Mesendoderm (in vitro differentiated cells): ENCODE data around the gene LCLAT1.
A peak's percentile ranks its signal among the peaks of the same experiment; 100 is the strongest.

Experiments used
- DNase-seq: peaks from one replicate; pipeline ENCODE4 v3.0.0; 2013
- H2AK5ac ChIP-seq: 2 replicates; pipeline ENCODE4 v1.6.1; 2013; ENCODE audit warnings: low read length, inconsistent platforms
- H2BK120ac ChIP-seq: 2 replicates; pipeline ENCODE4 v1.6.1; 2013; ENCODE audit warnings: low read depth, mild to moderate bottlenecking, low read length, moderate library complexity, mixed read lengths
- H2BK15ac ChIP-seq: replicated peaks from 2 replicates; pipeline ENCODE4 v1.6.1; 2013; ENCODE audit warnings: low read depth, mild to moderate bottlenecking, moderate library complexity
- H2BK5ac ChIP-seq: 2 replicates; pipeline ENCODE4 v1.6.1; 2013; ENCODE audit warnings: low read length, inconsistent platforms
- H3K18ac ChIP-seq: 2 replicates; pipeline ENCODE4 v1.6.1; 2013; ENCODE audit warnings: mild to moderate bottlenecking, low read length, mixed read lengths
- H3K23ac ChIP-seq: one replicate; pipeline ENCODE4 v1.6.1; 2013; ENCODE audit warnings: low read length
- H3K27ac ChIP-seq: 2 replicates; pipeline ENCODE4 v1.5.1; 2013; ENCODE audit warnings: low read depth, mild to moderate bottlenecking, inconsistent platforms, low read length, moderate library complexity
- H3K27me3 ChIP-seq: 2 replicates; pipeline ENCODE4 v1.6.1; 2013; ENCODE audit warnings: low read length, control low read depth, mild to moderate bottlenecking, inconsistent platforms; ENCODE audit not compliant: insufficient read depth, poor library complexity
- H3K36me3 ChIP-seq: 2 replicates; pipeline ENCODE4 v1.6.1; 2013; ENCODE audit warnings: low read length, inconsistent platforms; ENCODE audit not compliant: control insufficient read depth, insufficient read depth
- H3K4ac ChIP-seq: one replicate; pipeline ENCODE4 v1.6.1; 2013; ENCODE audit warnings: low read depth, mild to moderate bottlenecking, low read length, moderate library complexity
- H3K4me1 ChIP-seq: 2 replicates; pipeline ENCODE4 v1.6.1; 2013; ENCODE audit warnings: low read depth, low read length, inconsistent platforms; ENCODE audit not compliant: control insufficient read depth
- H3K4me2 ChIP-seq: 2 replicates; pipeline ENCODE4 v1.6.1; 2013; ENCODE audit warnings: low read length
- H3K4me3 ChIP-seq: 2 replicates; pipeline ENCODE4 v1.5.1; 2013; ENCODE audit warnings: mild to moderate bottlenecking, low read length
- H3K56ac ChIP-seq: one replicate; pipeline ENCODE4 v1.6.1; 2013; ENCODE audit warnings: low read length
- H3K79me1 ChIP-seq: 2 replicates; pipeline ENCODE4 v1.6.1; 2013; ENCODE audit warnings: low read length, inconsistent platforms
- H3K79me2 ChIP-seq: 2 replicates; pipeline ENCODE4 v1.6.1; 2013; ENCODE audit warnings: mild to moderate bottlenecking, low read length; ENCODE audit not compliant: control insufficient read depth, insufficient read depth
- H3K9ac ChIP-seq: 2 replicates; pipeline ENCODE4 v1.6.1; 2013; ENCODE audit warnings: low read length, inconsistent platforms
- H4K5ac ChIP-seq: one replicate; pipeline ENCODE4 v1.6.1; 2013; ENCODE audit warnings: low read length
- H4K8ac ChIP-seq: one replicate; pipeline ENCODE4 v1.6.1; 2013; ENCODE audit warnings: low read depth, mild to moderate bottlenecking, control low read depth, low read length, moderate library complexity
- WGBS: extraction: QIAGEN DNeasy Blood & Tissue Kit; methylation state at CpG from one replicate; pipeline ENCODE4 v1.1.7; 2013; ENCODE audit warnings: low lambda C conversion rate, missing lambda C conversion rate; ENCODE audit not compliant: insufficient coverage; ENCODE audit errors: extremely low coverage; 5-methylcytosine and 5-hydroxymethylcytosine counted together

LCLAT1 gene

DNA sequence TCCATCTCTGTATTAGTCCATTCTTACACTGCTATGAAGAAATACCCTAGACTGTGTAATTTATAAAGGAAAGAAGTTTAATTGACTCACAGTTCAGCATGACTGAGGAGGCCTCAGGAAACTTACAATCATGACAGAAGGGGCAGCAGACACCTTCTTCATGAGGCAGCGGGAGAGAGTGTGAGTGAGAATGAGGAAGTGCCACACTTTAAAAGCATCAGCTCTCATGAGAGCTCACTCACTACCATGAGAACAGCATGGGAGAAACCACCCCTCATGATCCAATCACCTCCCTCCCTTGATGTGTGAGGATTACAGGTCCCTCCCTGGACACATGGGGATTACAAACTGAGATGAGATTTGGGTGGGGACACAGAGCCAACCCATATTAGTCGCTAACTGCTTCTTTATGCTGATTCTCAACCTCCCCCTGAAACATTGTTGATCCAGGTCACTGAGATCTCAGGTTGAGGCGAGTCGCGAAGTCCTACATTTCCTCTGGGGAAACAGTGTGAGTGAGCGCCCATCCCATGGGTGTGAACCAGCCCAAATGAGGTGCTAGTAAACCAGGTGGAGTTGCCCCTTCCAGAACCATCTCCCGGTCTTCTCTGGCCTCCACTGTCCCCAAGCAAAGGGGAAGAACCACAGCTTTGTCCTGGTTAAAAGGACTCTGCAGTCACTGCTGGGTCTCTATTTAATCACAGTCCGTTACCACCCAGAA is 236.3 kb downstream of the LCLAT1 start:
- H3K27me3 ChIP-seq = no peaks in the 10 kb centered on the region
- H3K27ac ChIP-seq = no peak overlapping the region
- H3K4ac ChIP-seq = no peak overlapping the region
- H3K23ac ChIP-seq = no peak overlapping the region
- H2AK5ac ChIP-seq = no peak overlapping the region
- H3K79me2 ChIP-seq = no peaks in the 10 kb centered on the region
- no peak overlapping the region for H2BK15ac ChIP-seq
- H3K4me3 ChIP-seq = no peak overlapping the region
- no peak overlapping the region for H3K4me2 ChIP-seq
- no peak overlapping the region for H3K9ac ChIP-seq
- no peak overlapping the region for H3K56ac ChIP-seq
- H3K36me3 ChIP-seq = no peaks in the 10 kb centered on the region
- no peak for DNase-seq
- no peaks in the 10 kb centered on the region for H3K4me1 ChIP-seq
- no peak overlapping the region for H2BK120ac ChIP-seq
- H4K5ac ChIP-seq = no peak overlapping the region
- H3K79me1 ChIP-seq = no peaks in the 10 kb centered on the region
- WGBS = no CpG with 5 or more reads among the region's 8 CpGs
- no peak overlapping the region for H2BK5ac ChIP-seq
- H3K18ac ChIP-seq = no peak overlapping the region
- no peak overlapping the region for H4K8ac ChIP-seq

DNA sequence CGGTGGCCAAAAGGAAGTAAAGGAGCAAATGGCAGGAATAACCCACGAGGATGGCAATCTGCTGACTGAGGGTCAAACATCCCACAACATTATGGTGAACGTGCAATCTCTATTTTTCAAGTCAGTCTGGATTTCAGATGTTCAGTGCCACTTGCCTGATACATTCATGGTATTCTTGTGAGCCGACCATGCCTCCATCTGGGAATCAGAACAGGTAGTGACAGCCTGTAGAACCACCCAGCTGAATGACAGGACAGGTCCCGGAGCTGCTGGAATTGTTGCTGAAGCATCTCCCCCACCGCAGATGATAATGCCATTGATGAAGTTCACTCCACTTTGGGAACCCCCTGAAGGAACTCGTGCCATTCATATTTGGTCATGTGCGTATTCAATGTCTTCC is 237.0 kb downstream of the LCLAT1 start:
- WGBS = no CpG with 5 or more reads among the region's 8 CpGs

GRCh38 chr2:30684516-30684915 is 237.5 kb downstream of the LCLAT1 start:
- no peak overlapping the region for H3K4me3 ChIP-seq
- H3K27me3 ChIP-seq = no peaks in the 10 kb centered on the region
- no peak overlapping the region for H2AK5ac ChIP-seq
- H3K23ac ChIP-seq = no peak overlapping the region
- no peak overlapping the region for H4K8ac ChIP-seq
- DNase-seq = no peak
- H3K27ac ChIP-seq = no peak overlapping the region
- WGBS = no CpG with 5 or more reads among the region's 5 CpGs
- H2BK120ac ChIP-seq = no peak overlapping the region
- H3K9ac ChIP-seq = no peak overlapping the region
- no peak overlapping the region for H3K56ac ChIP-seq
- no peak overlapping the region for H3K18ac ChIP-seq
- no peaks in the 10 kb centered on the region for H3K79me1 ChIP-seq
- no peaks in the 10 kb centered on the region for H3K4me1 ChIP-seq
- no peaks in the 10 kb centered on the region for H3K79me2 ChIP-seq
- H3K4me2 ChIP-seq = no peak overlapping the region
- no peak overlapping the region for H2BK5ac ChIP-seq
- no peak overlapping the region for H3K4ac ChIP-seq
- H3K36me3 ChIP-seq = no peaks in the 10 kb centered on the region
- H2BK15ac ChIP-seq = no peak overlapping the region
- H4K5ac ChIP-seq = no peak overlapping the region

More for the DNA sequence above, 237.0 kb downstream of the LCLAT1 start:
- Histone ChIP-seq H3K56ac (no peak overlapping the region), H3K27me3 (no peaks in the 10 kb centered on the region), H2BK120ac (no peak overlapping the region), H3K9ac (no peak overlapping the region), H3K4me2 (no peak overlapping the region), H3K36me3 (no peaks in the 10 kb centered on the region), H3K79me1 (no peaks in the 10 kb centered on the region), H3K18ac (no peak overlapping the region), H3K79me2 (no peaks in the 10 kb centered on the region), H2BK15ac (no peak overlapping the region), H3K4me3 (no peak overlapping the region), H2AK5ac (no peak overlapping the region), H3K23ac (no peak overlapping the region), H4K5ac (no peak overlapping the region), H3K4me1 (no peaks in the 10 kb centered on the region), H4K8ac (no peak overlapping the region), H3K4ac (no peak overlapping the region), H3K27ac (no peak overlapping the region), H2BK5ac (no peak overlapping the region)
- no peak for DNase-seq

- Histone ChIP-seq H3K56ac (no peak overlapping the region), H3K18ac (no peak overlapping the region), H3K27ac (no peak overlapping the region), H2AK5ac (no peak overlapping the region), H2BK5ac (no peak overlapping the region), H2BK15ac (no peak overlapping the region), H3K79me2 (no peaks in the 10 kb centered on the region), H3K4me1 (no peaks in the 10 kb centered on the region), H3K23ac (no peak overlapping the region), H3K27me3 (no peaks in the 10 kb centered on the region), H3K4me2 (no peak overlapping the region), H3K4ac (no peak overlapping the region), H4K5ac (no peak overlapping the region), H3K9ac (no peak overlapping the region), H4K8ac (no peak overlapping the region), H3K4me3 (no peak overlapping the region), H3K79me1 (no peaks in the 10 kb centered on the region), H3K36me3 (no peaks in the 10 kb centered on the region), H2BK120ac (no peak overlapping the region)
- no peak for DNase-seq
- no CpG with 5 or more reads among the region's 3 CpGs for WGBS
Measured at GRCh38 chr2:30684996-30685395, 237.9 kb downstream of the LCLAT1 start.

DNA sequence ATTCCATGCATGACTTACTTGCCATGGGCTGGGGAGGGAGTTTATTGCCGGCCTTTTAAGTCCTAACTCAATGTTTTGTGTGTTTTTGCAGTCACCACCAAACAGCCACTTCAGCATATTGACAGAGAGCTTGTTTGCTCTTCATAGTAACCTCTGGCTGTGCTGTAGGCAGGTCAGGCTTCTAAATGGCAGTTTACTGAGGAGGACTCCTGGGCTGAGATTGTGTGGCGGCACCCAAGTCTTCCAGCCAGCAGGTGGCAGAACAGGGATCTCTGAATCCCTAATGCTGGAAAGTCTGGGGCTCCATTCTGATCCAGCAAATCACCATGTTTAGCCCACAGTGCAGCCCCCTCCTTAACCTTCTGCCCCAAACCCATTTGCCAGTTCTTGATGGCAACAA is 239.0 kb downstream of the LCLAT1 start:
- H3K79me1 ChIP-seq = no peaks in the 10 kb centered on the region
- H4K8ac ChIP-seq = no peak overlapping the region
- no peak overlapping the region for H3K18ac ChIP-seq
- no peak overlapping the region for H3K4ac ChIP-seq
- no peak overlapping the region for H3K27ac ChIP-seq
- no peaks in the 10 kb centered on the region for H3K36me3 ChIP-seq
- H3K4me3 ChIP-seq = no peak overlapping the region
- WGBS = no CpG with 5 or more reads among the region's 2 CpGs
- H2BK5ac ChIP-seq = no peak overlapping the region
- H4K5ac ChIP-seq = no peak overlapping the region
- no peak overlapping the region for H2BK120ac ChIP-seq
- no peaks in the 10 kb centered on the region for H3K79me2 ChIP-seq
- no peak overlapping the region for H3K4me2 ChIP-seq
- H2BK15ac ChIP-seq = no peak overlapping the region
- no peaks in the 10 kb centered on the region for H3K27me3 ChIP-seq
- H2AK5ac ChIP-seq = no peak overlapping the region
- peak; percentile 70 for DNase-seq
- no peak overlapping the region for H3K23ac ChIP-seq
- H3K56ac ChIP-seq = no peak overlapping the region
- H3K9ac ChIP-seq = no peak overlapping the region
- no peaks in the 10 kb centered on the region for H3K4me1 ChIP-seq

DNA sequence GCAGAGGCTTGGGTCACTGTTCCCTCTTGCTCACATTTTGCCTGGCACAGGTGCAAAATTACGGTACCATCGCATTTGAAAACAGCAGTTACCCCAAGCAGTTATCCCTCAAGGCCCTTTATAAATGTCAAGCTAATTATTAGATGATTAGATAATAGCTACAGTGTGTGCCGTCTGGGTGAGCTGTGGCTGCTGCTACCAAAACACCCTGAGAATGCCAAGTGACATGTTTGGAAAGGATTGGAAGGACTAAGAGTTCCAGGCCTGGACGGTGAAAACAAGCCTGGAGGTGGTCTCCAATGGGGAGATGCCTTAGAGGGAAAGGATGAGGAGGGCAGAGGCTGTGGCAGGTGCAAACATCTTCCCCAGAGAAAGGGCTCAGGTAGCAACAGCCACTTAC is 239.6 kb downstream of the LCLAT1 start:
- H3K36me3 ChIP-seq = no peaks in the 10 kb centered on the region
- H2AK5ac ChIP-seq = no peak overlapping the region
- H3K18ac ChIP-seq = no peak overlapping the region
- no peaks in the 10 kb centered on the region for H3K27me3 ChIP-seq
- H2BK120ac ChIP-seq = no peak overlapping the region
- no peak overlapping the region for H4K5ac ChIP-seq
- H2BK15ac ChIP-seq = no peak overlapping the region
- no peak overlapping the region for H3K56ac ChIP-seq
- no CpG with 5 or more reads among the region's 4 CpGs for WGBS
- no peak overlapping the region for H2BK5ac ChIP-seq
- no peaks in the 10 kb centered on the region for H3K79me2 ChIP-seq
- H3K4me2 ChIP-seq = no peak overlapping the region
- DNase-seq = no peak
- H3K79me1 ChIP-seq = no peaks in the 10 kb centered on the region
- no peak overlapping the region for H3K27ac ChIP-seq
- H4K8ac ChIP-seq = no peak overlapping the region
- H3K4me3 ChIP-seq = no peak overlapping the region
- H3K4ac ChIP-seq = no peak overlapping the region
- no peaks in the 10 kb centered on the region for H3K4me1 ChIP-seq
- H3K23ac ChIP-seq = no peak overlapping the region
- H3K9ac ChIP-seq = no peak overlapping the region
